DMS 273 (cell line): ENCODE results near the gene CEND1.

Experiments
- DNase-seq: peaks from one replicate; lab custom pipeline; 2025; ENCODE audit not compliant: unreplicated experiment; lab: John Stamatoyannopoulos, UW

CEND1 gene

GRCh38 chr11:813072-813455, 23.2 kb upstream of the CEND1 start:
- DNase-seq = no peak

- no peak for DNase-seq
These were observed 22.5 kb upstream of the CEND1 start for GRCh38 chr11:812390-812789.

DNA sequence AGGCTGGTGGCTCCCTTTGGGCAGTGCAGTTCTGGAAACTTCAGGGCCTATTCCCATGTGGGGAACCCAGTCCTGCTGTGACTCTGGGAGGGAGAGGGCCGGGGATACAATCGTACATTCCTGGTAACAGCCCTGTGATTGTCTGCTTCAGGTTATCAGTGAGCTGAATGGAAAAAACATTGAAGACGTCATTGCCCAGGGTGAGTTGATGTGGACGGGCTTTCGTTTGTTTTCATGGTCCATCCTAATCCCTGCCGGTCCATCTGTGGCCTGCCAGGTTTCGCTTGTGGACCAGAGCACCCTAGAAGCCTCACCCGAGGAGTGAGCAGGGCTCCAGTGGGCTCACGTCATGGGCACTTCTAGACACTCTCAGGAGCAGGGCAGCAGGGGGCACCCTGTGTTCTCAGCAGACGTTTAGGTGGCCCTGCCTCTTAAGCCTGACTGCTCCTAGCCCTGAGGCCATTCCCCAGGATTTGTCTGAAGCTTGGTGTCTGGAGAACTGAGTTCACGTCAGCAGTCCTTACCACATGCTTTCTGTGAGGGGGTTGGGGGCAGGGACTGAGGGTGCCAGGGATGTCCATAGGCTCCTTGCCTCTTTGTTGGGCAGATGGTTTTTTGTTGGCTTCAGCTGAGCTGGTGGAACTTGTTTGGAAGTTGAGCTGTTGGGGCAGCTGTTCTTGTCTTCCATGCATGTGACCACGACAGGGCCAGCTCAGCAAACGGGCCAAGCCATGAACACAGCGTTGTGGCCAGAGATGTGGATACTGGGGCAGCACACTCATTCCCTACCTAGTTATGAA, 21.8 kb upstream of the CEND1 start:
- no peak for DNase-seq

GRCh38 chr11:810040-810567, 20.2 kb upstream of the CEND1 start:
- no peak for DNase-seq

GRCh38 chr11:809287-810039, 19.6 kb upstream of the CEND1 start, which contains the start of gene RPLP2:
TSS of gene RPLP2 (plus strand) at chr11:809967. CDS start at chr11:810235, 268 bp downstream.
- DNase-seq = peak; percentile 98

DNA sequence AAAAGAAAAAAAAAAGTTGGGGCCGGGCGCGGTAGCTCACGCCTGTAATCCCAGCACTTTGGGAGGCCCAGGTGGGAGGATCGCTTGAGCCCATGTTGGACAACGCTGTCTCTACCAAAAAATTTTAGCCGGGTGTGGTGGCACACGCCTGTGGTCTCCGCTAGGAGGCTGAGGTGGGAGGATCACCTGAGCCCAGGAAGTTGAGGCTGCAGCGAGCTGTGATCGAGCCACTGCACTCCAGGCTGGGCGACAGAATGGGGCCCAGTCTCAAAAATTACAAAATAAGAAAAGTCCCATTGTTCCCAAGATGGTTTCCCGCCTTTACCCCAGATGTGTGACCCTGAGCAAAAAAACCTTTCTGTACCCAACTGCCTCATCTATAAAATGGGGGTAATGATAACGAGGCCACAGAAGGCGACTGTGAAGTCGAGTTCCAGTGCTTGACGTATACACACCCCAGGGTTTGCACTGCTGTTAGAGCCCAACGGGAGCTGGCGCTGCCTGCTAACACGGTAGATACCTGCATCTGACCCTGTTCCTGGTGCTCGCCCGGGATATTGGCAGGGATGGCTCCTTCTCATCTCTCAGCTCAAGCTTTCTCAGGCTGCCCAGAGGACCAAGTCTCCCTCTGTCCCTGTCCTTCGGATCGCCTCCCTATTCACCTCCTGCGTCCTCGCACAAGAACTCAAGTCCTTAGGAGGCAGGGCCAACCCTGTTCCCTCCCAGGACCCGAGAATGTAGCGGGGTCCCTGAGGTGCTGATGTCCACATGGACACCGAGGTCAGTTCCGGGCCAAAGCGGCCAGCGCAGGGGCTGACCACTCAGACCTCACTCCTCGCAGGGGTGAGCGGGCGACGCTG, 18.8 kb upstream of the CEND1 start:
- peak; percentile 55 for DNase-seq

DNA sequence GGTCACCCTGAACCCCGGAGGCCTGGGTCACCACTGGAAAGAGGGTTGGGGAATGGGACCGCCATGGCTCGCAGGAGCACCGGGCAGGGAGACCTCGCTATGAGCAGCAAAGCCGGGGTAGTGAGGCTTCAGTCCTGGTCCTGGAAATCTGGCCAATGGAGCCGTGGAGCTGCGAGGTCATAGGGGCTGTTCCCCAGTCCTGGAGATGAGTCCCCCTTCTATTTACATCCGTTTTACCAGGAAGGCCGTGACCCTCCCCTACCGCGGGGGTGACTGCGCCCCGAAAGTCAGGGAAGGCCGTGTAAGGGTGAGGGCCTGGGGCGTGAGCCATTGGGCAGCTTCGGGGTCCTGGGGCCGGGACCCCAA, 14.7 kb upstream of the CEND1 start:
- DNase-seq = no peak

DNA sequence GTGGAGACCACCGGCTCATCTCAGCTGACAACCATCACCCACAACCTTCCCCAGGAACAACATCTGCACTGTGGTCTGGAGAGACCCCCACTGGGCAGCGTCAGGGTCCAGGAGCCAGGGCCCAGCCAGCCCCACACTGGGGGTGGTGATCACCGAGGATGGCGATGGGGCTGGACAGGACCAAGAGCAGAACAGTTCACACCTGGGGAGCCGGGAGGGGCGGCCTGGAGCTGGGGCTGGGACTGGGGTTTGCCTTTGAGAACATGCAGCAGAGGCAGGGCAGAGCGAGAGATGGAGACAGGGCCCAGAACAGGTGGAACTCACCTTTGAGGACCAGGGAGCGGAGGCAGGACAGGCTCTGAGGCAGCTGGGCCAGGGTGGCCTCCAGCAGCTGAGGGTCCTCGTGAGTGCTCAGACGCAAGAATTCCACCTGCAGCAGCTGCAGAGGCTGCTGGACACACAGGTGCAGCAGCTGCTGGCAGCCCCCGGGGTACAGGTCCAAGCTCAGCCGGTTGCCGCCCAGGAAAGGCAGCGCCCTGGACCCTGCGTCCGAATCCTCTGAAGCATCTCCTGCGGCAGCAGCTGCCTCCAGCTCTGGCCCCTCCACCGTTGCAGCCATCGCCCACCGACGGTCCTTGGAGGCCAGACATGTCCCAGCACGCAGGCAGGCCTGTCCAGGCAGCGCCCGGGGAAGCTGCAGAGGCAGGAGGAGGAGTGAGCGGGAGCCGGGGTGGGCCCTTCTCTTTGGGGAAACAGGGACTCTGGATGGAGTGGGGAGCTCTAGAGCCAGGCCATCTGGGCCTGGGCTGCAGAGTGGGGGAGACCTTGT, 14.1 kb upstream of the CEND1 start:
- DNase-seq = peak; percentile 81

DNA sequence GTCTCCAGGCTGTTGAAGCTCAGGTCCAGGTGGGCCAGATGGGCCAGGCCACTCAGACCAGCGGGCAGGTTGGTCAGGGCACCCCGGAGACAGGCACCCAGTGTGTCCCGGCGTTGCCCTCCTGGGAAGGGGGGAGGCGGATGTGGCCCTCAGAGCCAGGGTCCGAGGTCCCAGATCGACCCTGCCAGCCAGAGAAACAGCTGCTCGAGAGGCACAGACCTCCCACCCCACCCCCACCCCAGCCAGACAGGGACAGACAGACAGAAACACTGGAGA, 13.5 kb upstream of the CEND1 start:
- DNase-seq = no peak

DNA sequence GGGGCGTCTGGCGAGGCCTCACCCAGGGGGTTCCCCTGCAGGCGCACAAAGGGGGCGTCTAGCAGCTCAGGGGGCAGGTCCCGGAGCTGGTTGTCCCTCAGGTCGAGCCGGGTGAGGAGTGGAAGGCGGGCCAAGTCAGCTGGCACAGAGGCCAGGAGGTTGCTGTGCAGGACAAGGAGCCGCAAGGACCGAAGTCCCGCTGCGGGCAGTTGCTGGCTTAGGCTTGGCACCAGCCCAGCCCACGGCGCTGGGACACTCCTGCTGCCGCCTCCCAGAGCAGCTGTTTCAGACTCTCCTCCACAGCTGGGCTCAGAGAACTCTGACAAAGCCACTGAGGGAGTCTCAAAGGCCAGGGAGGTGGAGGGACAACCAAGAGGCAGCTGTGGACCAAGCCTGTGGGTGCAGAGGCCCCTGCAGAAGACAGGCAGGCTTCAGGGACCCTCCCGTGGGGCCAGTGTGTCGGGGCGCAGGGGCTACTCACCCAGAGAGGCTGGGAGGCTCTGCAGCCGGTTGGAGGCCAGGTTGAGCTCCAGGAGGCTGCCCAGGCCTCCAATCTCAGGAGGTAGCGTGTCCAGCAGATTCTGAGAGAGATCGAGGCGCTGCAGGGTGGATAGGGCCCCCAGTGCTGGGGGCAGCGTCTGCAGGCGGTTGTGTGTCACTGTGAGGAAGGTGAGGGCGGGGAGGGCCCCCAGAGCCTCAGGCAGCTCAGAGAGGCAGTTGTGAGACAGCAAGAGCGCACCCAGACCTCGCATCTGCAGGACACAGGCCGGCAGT, 13.0 kb upstream of the CEND1 start:
- peak; percentile 57 for DNase-seq

- DNase-seq = no peak
These were observed 12.2 kb upstream of the CEND1 start for GRCh38 chr11:802018-802617.

GRCh38 chr11:801097-801780, 11.3 kb upstream of the CEND1 start:
- DNase-seq = no peak

GRCh38 chr11:800473-800872, 10.6 kb upstream of the CEND1 start:
- DNase-seq = no peak

- no peak for DNase-seq
These were observed 9.9 kb upstream of the CEND1 start for GRCh38 chr11:799641-800316.

DNA sequence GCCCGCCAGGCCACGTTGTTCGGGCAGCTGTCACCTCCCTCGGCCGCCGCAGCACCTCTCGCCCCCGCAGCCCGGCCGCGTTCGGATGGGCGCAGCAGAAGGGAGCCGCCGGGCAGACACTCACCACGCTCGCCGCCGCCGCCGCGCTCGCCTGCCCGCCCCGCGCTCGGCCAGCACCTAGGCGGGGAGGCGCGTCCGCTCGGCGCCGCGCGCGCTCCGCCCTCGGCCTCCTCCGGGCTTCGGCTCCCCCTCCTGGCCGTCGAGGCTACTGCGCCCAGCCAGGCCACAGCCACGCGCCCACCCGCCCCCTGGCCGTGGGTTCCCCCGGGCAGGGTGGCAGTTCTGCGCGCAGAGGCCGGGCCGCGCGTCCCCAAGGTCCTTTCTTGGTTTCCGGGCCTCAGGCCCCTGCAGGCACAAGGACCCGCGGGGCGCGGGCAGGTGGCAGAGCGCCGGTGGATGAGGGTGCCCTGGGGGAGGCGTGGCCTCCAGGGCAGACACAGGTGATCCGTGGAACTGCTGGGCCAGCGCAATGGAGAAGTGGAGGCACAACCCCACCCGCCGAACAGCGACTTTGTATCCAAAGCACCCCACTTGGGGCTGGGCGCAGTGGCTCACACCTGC, 8.3 kb upstream of the CEND1 start, which contains the start of gene SLC25A22:
TSS of gene SLC25A22 (minus strand) at position 189 of the 621 bp plus-strand sequence. CDS start 3,275 bp downstream, outside the sequence.
- DNase-seq = peak; percentile 91

DNA sequence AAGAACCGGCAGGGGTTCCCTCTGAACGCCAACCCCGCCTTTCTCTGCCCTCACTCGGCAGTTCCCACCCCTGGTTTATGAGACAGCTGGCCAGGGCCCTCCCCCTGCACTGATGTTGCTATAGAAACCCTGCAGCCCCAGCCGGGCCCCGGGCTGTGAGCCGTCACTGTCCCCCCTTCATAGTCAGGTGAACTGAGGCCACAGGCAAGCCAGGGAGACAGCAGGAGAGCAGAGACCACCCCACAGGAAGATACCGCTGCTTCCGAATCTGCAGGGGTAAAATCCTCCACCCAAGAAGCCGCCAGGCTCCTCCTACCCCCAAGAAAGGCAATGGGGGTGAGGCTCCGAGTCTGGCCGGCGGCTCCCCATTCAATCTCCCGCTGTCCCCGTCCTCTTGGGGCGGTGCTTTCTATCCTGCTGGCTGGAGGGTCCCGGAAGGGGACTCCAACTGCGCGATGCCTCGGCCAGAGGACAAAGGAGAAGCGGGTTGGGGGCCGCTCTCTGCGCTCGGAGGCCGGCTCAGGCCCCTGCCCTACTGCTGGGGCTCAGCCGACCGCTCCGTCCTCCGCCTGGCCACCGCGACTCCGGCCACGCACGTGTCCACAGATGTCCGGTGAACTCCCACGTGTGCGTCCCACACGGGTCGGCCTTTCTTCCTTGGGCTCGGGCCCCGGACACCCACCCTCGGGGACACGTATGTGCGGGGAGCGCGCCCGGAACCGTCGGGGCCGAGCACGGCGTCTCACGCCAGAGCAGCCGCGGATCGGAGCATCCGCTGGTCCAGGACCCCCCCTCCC, 7.6 kb upstream of the CEND1 start:
- peak; percentile 93 for DNase-seq
